Mammary epithelial cell (primary cell): ENCODE results near the gene GNS.

Experiments used
- EZH2 ChIP-seq: IDR thresholded peaks from 2 replicates; pipeline ENCODE4 v1.6.1; 2012; ENCODE audit warnings: low read length, inconsistent platforms, borderline replicate concordance
- TF ChIP-seq, protein P1 (sequence below), 2 donors: IDR thresholded peaks in 1 of 2; conservative IDR thresholded peaks in 1 of 2; 2 replicates each; pipeline ENCODE4 v1.5.1; 2011 to 2012; ENCODE audit warnings: inconsistent platforms in 2 of 2, low read length in 2 of 2, mild to moderate bottlenecking in 2 of 2, control low read depth in 1 of 2, low read depth in 1 of 2; ENCODE audit not compliant: insufficient read depth in 1 of 2; ENCODE audit errors: extremely low read depth in 1 of 2

DNA sequence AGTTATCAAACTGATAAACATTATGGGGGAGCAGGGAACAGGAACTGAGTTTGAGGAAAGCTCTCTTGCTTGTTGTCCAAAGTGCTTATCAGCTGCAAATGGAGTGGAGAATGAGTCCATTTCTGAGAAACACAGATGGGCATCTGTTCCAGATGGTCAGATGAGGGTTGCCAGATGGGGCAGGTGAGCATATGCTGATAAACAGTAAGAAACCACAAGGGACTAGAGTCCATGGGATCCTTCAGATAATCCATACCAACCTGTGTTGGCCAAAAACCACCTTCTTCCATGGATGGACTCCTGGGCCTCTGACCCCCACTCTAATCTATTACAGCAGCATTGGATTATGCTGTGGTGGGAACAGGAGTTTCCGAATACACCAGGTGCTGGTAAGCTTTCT lies 38.3 kb downstream of the GNS start:
- TF ChIP-seq EZH2, result no peak
- TF ChIP-seq, protein P1, sequence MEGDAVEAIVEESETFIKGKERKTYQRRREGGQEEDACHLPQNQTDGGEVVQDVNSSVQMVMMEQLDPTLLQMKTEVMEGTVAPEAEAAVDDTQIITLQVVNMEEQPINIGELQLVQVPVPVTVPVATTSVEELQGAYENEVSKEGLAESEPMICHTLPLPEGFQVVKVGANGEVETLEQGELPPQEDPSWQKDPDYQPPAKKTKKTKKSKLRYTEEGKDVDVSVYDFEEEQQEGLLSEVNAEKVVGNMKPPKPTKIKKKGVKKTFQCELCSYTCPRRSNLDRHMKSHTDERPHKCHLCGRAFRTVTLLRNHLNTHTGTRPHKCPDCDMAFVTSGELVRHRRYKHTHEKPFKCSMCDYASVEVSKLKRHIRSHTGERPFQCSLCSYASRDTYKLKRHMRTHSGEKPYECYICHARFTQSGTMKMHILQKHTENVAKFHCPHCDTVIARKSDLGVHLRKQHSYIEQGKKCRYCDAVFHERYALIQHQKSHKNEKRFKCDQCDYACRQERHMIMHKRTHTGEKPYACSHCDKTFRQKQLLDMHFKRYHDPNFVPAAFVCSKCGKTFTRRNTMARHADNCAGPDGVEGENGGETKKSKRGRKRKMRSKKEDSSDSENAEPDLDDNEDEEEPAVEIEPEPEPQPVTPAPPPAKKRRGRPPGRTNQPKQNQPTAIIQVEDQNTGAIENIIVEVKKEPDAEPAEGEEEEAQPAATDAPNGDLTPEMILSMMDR (conservative IDR thresholded peaks at IDR 0.05 in 1 of 2, IDR thresholded peaks at IDR 0.05 in 1 of 2; ENCODE audit: extremely low read depth in 1 of 2, insufficient read depth in 1 of 2, low read depth in 1 of 2, low read length in 2 of 2), result no peak
